ENCODE data around the gene FOXD4L6.
"Not testable (repeated sequence)": the region's sequence is repeated elsewhere in the genome, so short reads cannot be mapped to it uniquely, and the experiment has no call there.

Gene FOXD4L6

DNA sequence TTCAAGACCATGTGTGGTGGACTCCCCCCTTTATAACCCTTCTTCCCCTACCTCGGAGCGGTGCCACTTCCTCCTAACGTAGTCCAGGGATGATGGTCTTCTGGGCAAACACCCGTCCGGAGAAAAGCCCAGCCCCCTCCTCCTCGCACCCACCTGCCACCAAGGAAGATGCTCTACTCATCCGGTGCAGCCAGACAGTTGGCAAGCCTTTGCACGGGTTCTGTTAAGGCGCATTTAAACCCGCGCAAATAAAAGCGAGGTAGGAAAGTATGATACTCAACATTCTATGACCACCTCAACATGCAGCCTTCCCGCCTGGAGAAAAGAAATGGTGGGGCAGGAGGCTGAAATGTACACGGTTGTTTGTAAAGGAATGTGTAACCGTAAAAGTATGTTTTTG, at the start of gene FOXD4L6:
Gene FOXD4L6, minus strand, starts transcription at position 101 of the 400 bp plus-strand sequence. CDS start 298 bp downstream, outside the sequence.
- DNase-seq, result not testable (repeated sequence)

DNA sequence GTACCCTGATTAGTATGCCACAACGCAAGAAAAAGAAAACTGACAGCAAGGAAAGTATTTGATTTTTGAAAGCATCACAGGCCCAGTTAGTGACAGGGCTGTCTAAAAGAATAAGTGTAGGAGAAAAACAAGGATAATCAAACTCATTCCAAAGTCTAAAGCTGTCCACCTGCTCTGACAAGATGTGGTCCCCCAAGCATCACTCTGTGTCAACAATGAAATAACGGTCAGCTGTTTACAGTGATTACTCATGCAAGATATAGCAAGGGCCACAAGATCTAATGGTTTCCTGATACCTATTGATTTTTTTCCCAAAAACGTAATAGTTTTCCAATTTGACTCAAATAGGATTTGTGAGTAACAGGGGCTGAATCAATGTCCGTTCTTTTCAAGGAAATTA, 46.5 kb upstream of the FOXD4L6 start:
- DNase-seq, result not testable (repeated sequence)

DNA sequence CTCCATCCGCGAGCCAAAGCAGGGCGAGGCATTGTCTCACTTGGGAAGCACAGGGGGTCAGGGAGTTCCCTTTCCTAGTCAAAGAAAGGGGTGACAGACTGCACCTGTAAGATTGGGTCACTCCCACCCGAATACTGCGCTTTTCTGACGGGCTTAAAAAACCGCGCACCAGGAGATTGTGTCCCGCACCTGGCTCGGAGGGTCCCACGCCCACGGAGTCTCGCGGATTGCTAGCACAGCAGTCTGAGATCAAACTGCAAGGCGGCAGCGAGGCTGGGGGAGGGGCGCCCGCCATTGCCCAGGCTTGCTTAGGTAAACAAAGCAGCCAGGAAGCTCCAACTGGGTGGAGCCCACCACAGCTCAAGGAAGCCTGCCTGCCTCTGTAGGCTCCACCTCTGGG, 21.6 kb upstream of the FOXD4L6 start:
- DNase-seq, result not testable (repeated sequence)

DNA sequence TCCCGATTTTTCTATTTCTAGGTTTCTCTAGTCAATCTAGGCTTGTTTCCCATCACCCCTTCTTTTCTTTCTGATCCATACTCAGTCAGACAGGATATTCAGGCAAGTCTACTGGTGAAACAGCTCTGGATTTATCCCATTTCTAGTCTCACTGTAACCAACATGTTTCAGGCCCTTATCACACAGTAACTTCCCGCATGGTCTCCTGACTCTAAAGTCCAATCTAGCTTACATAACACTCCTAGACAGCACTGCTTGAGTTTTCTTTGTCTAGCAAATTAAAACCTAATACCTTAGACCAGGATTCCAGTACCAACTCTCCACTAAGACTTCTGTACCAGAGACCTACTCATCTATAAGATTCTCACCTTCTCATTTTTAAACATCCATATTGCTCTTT, 13.4 kb upstream of the FOXD4L6 start:
- DNase-seq, result not testable (repeated sequence)

GRCh38 chr9:41126746-41127446, 1.6 kb downstream of the FOXD4L6 start:
- not testable (repeated sequence) for DNase-seq

DNA sequence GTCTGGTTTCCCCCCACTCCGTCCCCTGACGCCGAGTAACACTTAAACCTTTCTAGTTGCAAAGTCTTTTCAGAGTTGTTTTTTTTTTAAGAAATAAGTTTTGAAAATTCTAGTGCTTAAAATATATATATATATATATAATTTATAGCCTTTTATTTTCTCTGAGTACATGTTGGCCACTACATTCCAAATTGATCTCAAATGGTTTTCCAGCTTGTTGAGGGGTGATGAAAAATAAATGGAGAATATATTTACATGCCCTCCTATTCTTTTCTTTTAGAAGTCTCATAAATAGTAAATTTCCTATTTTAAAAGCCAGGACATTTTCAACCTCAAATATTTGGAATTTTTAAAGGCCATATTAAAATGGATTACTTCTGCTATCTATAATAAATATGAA, 2.5 kb downstream of the FOXD4L6 start:
- not testable (repeated sequence) for DNase-seq

DNA sequence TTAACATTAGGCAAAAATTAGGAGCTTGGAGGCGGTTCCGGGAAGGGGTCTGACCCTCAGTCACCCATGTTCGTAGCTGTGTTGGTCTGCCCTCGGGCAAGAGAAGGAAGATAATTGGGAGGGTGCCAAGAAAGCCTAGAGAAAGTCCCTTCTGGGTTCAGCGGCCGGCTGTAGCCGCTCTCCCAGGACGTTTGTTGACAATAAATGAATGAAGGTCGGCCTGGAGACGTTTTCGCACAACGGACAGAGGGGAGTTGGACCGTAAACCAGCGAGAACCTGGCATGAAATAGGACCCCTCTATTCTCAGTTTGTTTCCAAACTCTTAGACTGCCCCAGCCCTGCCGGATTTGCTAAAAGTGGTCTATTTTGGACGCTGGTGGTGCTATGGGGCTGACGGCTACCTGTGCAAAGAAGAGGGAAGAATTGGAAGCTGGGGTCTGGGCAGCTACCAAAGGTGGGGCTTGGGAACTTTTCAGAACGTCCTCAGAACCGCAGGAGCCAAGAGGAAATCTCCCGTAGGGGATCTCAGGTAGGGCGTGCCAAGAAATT, 3.3 kb downstream of the FOXD4L6 start:
- DNase-seq, result not testable (repeated sequence)

- DNase-seq, result not testable (repeated sequence)
Observed at GRCh38 chr9:41124250-41125108, 4.0 kb downstream of the FOXD4L6 start.

DNA sequence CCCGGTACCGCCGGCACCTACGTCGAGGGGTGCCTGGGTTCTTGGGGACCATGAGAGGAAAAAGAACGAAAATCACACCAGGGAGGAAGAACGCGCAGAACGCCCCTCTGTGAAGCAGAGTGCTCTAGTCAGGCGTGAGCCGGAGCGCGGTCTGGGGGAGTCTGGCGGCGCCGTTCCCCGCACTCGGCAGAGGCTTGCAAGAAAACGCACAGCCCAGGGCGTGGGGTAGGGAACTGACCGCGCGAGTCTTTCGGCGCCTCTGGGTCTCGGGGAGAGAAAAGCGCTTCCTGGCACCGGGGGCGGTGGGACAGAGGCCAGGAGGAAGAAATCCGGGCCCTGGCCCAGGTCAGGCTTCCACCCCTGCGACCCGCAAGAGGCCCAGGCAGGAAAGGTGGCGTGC, 4.7 kb downstream of the FOXD4L6 start:
- not testable (repeated sequence) for DNase-seq

DNA sequence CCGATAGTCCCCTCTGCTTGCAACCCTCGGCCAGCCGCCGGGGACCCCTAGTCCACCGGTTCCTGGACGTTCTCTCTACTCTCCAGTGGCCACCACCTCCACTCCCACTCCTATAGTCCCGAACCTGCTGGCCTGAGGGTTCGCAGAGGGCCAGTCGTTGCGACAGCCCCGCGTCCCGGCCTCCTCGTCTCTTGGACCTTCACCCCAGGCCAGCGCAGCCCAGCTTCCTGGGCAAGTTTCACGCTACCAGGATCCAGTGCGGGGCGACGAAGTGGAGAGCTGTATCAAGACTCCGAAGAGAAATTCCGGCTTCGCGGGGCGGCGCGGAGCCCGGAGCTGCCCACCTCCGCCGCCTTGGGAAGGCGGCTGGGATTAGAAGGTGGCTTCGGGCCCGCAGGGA, 5.1 kb downstream of the FOXD4L6 start:
- DNase-seq, result not testable (repeated sequence)

DNA sequence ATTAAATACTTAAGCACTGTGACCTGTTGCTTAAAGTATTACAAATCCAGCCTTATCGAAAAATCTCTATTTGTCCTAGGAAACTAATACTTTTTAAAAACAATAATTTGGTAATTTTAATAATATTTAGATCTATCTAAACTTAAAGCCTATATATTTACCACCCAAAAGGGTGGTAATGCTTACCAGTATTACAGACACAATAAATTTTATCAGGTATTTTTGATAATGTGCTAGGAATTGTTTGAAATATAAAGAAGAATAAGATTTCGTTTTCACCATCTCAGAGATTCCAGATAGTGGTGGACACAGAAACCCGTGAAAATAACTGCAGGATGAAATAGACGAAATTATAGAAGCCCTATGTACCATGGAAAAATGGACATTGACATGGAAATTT, 7.8 kb downstream of the FOXD4L6 start:
- DNase-seq, result not testable (repeated sequence)

- DNase-seq, result not testable (repeated sequence)
Observed at GRCh38 chr9:41119719-41120118, 8.8 kb downstream of the FOXD4L6 start.

DNA sequence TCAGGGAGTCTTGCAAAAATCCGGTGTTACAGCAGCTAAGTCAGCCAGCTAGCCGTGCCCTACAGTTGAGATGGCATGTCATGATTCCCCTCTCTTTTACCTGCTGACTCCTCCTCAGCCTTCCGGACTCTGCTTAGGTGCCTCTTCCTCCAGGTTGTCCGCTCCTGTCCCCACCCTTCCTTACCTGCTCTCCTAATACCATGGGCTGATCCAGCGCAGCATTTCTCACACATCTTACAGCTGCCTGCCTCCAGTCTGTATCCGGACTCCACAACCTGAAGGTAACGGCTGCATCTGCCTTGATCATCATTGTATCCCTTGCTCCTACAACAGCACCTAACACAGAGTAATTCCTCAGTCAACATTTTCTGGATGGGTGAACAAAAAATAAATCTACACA, 9.2 kb downstream of the FOXD4L6 start:
- not testable (repeated sequence) for DNase-seq

- not testable (repeated sequence) for DNase-seq
Observed at GRCh38 chr9:41113348-41113747, 15.1 kb downstream of the FOXD4L6 start.

DNA sequence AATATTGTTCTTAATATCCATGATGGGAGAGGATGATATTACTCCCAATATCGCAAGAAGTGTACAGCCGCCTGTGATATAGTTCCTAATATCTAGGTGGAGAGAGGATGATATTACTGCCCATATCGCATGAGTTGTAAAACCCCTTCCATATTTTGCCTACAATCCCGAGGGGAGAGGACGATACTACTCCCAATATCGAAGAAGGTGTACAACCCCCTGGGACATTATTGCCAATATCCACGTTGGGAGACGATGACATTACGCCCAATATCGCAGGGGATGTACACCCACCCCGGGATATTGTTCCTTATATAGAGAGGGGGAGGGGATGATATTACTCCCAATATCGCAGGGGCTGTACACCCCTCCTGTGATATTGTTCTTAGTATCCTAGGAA, 17.1 kb downstream of the FOXD4L6 start:
- DNase-seq, result not testable (repeated sequence)

DNA sequence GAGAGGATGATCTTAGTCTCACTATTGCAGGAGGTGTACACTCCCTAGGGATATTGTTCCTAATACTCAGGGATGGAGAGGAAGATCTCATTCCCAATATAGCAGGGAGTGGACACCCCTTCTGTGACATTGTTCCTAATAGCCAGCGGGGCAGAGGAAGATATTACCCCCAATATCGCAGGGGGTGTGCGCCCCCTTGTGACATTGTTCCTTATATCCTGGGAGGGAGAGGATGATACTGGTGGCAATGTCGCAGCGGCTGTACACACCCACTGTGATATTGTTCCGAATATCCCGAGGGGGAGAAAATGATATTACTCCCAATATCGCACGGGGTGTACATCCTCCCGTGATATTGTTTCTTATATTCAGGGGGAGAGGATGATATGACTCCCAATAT, 17.6 kb downstream of the FOXD4L6 start:
- not testable (repeated sequence) for DNase-seq

DNA sequence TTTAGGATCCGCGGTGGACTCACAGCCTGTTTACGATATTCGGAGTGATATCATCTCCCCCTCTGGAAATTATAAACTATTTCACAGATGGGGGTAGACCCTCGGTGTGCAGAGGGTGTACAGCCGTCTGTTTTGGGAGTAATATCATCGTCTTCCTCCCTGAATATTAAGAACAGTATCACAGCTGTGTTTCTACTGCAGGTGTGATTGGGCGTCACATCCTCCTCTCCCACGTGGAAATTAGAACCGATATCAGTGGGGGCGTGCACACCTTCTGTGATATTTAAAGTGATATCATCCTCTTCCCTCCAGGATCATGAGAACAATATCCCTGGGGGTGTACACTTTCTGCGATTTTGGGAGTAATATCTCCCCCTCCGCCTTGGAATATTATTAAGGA, 19.2 kb downstream of the FOXD4L6 start:
- DNase-seq, result not testable (repeated sequence)

- not testable (repeated sequence) for DNase-seq
Observed at GRCh38 chr9:41108816-41109215, 19.7 kb downstream of the FOXD4L6 start.

DNA sequence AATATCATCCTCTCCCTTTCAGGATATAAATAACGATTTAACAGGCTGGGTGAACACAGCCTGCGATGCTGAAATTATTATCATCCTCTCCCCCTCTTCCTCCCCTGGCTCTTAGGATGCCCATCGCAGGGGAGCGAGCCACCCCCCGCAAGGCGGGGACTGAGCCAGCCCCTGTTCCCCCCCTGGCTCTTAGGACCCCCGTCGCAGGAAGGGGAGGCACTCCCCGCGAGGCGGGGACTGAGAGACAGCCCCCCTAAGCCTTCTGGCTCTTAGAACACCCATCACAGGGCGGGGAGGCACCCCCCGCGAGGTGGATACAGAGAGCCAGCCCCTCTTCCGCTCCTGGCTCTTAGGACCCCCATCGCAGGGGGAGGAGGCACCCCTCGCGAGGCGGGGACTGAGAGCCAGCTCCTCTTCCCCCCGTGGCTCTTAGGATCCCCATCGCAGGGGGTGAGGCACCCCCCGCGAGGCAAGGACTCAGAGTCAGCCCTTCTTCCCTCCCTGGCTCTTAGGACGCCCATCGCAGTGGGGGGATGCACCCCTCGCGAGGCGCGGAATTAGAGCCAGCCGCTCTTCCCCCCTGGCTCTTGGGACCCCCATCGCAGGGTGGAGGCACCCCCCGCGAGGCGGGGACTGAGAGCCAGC, 21.9 kb downstream of the FOXD4L6 start:
- DNase-seq, result not testable (repeated sequence)

DNA sequence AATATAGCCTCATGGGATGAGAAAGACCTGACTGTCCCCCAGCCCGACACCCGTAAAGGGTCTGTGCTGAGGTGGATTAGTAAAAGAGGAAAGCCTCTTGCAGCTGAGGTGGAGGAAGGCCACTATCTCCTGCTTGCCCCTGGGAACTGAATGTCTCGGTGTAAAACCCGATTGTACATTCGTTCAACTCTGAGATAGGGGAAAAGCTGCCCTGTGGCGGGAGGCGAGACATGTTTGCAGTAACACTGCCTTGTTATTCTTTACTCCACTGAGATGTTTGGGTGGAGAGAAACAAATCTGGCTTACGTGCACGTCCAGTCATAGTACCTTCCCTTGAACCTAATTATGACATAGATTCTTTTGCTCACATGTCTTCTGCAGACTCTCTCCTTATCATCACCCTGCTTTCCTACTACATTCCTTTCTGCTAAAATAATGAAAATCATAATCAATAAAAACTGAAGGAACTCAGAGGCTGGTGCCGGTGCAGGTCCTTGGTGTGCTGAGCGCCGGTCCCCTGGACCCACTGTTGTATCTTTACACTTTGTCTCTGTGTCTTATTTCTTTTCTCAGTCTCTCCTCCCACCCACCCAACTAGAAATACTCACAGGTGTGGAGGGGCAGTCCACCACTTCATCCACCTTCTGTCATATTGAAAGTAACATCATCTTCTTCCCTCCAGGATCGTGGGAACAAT, 22.8 kb downstream of the FOXD4L6 start:
- DNase-seq, result not testable (repeated sequence)

DNA sequence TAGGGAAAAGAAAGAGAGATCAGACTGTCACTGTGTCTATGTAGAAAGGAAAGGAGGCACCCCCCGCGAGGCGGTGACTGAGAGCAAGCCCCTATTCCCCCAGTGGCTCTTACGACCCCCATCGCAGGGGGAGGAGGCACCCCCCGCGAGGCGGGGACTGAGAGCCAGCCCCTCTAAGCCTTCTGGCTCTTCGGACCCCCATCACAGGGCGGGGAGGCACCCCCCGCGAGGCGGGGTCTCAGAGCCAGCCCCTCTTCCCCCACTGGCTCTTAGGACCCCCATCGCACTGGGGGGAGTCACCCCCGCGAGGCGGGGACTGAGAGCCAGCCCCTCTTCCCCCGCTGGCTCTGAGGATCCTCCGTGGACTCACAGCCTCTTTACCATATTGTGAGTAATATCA, 23.9 kb downstream of the FOXD4L6 start:
- DNase-seq, result not testable (repeated sequence)

- not testable (repeated sequence) for DNase-seq
Observed at GRCh38 chr9:41100508-41100907, 28.0 kb downstream of the FOXD4L6 start.

Data from NCI-H2227 treated with DMSO at 0.1 percent for 48 hours (cell line).